ENCODE measurements around the gene B4GALT5.

B4GALT5 gene

GRCh38 chr20:49602345-49603208 lies 111.1 kb downstream of the B4GALT5 start:
- DNase-seq, result no peak

DNA sequence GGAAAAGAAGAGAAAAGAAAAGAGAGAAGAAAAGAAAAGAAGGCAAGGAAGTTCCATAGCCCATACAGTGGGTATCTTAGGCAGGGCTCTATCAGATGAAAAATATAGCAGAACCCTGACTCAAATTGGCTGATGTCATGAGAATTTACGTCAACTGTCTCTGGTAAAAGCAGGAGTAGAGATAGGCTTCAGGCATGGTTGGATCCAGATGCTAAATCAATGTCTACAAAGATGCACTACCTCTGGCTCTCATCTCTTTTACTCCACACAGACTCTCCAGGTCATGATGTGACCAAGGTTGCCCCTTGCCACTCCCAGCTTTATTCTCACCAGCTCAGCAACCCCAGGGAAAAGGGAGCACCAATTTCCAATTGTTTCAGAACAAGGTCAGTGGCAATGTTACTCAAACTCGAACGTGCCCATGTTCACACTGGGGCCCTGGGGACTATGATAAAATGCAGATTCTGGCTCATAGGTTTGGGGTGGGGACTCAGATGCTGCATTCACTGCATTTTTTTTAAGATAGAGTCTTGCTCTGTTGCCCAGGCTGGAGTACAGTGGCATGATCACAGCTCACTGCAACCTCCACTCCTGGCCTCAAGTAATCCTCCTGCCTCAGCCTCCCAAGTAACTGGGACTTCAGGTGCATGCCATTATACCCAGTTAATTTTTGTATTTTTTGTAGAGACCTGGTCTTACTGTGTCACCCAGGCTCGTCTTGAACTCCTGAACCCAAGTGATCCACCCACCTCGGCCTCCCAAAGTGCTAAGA lies 112.3 kb downstream of the B4GALT5 start:
- DNase-seq, result no peak

DNA sequence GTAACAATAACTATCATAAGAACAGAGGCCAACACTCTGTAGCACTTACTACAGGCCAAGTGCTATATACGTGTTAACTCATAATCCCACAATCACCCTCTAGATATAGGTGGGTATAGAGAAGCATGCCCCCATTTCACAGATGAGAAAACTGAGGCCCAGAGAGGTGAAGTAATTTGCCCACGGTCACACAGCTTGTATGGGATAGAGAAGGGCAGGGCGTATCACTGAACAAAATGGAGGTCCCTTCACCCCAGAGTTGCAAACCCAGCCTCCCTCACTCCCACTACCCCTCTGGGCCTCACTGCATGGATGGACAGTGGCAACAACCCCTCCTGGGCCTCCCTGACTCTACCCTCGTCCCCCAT lies 113.9 kb downstream of the B4GALT5 start:
- DNase-seq, result no peak

DNA sequence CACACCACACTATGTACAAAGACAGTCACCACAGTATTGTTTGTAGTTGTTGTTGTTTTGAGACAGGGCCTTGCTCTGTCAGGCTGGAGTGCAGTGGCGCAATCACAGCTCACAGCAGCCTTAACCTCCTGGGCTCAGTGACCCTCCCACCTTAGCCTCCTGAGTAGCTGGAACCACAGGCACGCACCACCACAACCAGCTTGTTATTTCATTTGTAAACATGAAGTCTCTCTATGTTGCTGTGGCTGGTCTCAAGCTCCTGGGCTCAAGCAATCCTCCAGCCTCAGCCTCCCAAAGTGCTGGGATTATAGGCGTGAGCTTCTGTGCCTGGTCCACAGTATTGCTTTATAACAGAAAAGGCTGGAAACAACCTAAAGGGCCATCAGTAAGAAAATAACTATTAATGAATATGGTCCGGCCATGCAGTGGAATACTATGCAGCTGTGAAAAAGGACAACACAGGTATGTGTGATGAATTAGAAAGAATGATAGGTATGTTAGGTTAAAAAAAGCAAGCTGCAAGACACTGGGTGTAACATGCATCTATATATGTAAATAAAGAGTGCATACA lies 115.8 kb downstream of the B4GALT5 start:
- no peak for DNase-seq

- DNase-seq, result no peak
These were observed 117.7 kb downstream of the B4GALT5 start for GRCh38 chr20:49595811-49596561.

GRCh38 chr20:49595346-49595745 lies 118.3 kb downstream of the B4GALT5 start:
- no peak for DNase-seq

- DNase-seq, result no peak
These were observed 118.8 kb downstream of the B4GALT5 start for GRCh38 chr20:49594931-49595315.

GRCh38 chr20:49594143-49594930 lies 119.3 kb downstream of the B4GALT5 start:
- no peak for DNase-seq

DNA sequence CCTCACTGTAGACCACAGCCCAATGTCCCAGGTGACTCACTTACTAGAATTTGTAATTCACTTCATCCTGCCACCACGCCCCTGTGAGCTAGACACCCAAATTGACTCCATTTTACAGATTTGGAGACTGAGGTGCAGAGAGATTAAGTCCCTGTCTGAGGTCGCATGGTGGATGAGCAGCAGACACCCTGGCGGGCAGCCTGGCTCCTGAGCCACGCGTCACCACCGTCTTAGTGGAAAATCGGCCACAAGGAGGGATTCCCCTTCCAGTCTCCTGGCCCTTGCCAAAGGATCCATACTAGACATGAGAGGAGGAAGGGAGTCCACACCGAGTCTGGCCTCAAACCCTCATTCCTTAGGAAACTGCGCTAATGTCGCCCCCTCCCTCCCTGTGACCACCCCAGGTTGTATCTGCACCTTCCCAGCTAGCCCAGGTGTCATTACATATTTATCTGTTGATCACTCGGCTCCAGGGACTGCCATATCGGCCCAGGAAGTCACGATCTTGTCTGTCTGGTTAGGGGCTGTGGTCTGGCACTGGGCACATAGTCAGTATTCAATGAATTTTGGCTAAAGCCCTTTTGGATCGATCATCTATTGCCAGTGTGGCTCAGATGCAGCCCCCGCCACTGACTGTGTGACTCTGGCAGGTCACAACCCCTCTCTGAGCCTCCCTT lies 120.1 kb downstream of the B4GALT5 start:
- no peak for DNase-seq

DNA sequence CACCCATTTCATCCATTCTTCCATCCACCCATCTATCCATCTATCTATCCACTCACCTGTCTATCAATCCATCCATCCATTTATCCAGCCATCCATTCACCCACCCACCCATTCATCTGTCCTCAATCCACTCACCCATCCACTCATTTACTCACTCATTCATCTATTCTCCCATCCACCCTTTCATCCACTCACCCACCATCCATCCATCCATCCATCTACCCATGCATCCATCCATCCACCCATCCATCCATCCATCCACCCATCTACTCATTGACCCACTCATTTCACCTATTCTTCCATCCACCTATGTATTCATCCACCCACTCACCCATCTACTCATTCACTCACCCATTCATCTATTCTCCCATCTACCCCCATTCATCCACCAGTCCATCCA lies 121.6 kb downstream of the B4GALT5 start:
- no peak for DNase-seq

DNA sequence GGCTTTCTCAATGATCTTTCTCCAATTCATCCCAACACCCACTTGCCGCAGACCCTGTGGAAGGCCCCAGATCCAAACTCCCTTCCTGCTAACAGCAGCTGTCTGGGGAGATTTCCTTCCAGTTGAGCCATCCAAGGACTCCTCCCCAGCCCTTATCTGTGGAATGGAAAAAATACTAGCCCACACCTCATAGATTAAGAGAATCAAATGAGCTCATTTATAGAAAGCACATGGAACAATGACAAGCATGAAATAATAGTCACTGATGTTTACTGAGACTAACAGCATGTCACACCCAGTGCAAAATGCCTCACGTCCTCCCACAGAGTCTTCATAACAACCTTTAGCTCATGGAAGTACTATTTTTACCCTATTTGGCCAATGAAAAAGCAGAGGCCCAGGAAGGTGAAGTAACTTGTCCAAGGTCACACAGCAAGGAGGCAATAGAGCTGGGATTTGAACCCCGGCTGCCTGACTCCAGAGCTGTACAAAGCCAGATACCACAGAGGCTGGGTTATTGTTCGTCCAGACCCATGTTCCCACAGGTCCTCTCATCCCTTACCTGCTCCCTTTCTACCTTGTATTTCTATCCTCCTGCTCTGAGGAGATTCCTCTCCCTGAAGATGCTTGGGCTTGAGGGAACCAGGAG lies 122.3 kb downstream of the B4GALT5 start:
- DNase-seq, result no peak

GRCh38 chr20:49590163-49591017 lies 123.3 kb downstream of the B4GALT5 start:
- DNase-seq, result no peak

- DNase-seq, result no peak
These were observed 123.9 kb downstream of the B4GALT5 start for GRCh38 chr20:49589747-49590146.

DNA sequence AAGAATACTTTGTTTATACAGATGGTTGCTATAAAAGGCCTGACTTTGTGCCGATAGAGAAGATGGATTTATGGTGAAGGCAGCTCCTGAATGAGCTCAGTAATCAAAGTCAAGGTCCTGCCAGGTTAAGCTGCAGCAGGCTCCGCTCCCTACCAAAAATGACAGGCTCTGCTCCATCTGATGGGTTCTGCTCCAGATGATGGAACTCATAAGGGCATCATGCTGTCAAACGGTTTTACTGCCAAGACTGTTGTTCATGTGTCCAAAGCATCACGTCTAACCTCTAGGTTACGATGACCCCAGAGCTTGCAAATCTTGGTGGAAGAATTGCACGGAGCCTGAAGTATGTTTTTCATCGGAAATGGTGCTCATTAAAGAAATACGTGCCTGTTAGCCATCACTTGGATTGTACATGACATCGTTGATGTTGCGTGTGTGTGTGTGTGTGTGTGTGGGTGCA lies 126.5 kb downstream of the B4GALT5 start:
- DNase-seq, result no peak

DNA sequence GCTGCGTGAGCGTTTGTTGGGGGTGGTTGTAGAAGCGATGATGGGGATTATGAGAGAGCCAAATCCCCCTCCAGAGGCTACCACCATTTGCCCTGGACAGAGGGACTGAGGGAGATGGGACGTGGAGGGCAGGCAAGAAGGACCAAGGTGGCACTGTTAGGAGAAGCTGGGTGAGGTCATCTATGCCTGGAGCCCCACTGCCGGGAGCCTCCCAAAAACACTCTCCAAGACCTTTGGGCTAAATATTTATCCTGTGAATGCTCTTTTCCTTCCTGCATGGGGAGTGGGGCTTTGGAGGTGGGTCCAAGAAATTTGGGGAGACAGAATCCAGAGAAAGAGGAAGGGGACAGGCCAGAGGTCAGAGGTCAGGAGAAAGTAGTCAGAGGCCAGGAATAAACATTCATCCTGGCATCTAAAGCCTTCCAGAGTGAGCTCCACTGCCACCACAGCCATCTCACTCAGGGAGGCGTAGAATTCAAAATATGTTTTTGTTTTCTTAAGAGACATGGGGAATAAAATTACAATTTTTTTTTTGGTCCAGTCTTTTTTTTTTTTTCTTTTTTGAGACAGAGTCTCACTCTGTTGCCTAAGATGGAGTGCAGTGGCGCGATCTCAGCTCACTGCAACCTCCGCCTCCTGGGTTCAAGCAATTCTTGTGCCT lies 128.0 kb downstream of the B4GALT5 start:
- no peak for DNase-seq

- no peak for DNase-seq
These were observed 129.0 kb downstream of the B4GALT5 start for GRCh38 chr20:49584418-49585382.

- DNase-seq, result peak; percentile 68
These were observed 129.8 kb downstream of the B4GALT5 start for GRCh38 chr20:49583669-49584417.

GRCh38 chr20:49583343-49583668 lies 130.4 kb downstream of the B4GALT5 start:
- no peak for DNase-seq
